ENCODE results near the gene CNN2.

The CNN2 gene

DNA sequence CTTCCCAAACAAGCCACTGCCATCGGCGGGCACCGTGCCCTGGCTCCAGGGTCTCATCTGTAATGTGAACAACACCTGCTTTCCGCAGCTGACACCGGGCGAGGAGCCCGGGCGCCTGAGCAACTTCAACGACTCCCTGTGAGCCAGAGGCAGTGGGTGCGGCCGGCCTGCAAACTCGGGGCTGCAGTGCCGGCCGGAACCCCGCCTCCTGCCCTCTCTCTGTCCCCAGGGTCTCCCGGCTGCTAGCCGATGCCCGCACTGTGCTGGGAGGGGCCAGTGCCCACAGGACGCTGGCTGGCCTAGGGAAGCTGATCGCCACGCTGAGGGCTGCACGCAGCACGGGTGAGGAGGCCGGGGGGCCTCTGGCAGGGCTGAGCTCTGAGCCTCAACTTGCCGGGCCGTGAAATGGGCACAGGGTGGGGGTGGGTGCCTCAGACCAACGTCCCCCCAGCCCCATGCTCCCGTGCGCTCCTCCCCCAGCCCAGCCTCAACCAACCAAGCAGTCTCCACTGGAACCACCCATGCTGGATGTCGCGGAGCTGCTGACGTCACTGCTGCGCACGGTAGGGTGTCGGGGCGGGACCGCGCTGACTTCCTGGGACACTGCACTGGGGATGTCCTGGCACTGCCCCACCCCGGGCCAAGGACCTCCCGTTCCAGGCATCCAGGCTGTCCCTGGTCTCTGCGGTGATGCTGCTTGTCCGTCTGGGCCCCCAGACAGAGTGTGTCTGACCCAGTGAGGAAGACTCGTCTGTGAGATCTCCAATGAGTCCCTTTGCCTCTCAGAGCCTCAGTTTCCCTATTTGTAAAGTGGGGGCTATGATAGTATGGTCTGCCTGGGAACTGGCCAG lies 15.7 kb downstream of the CNN2 start:
- H3K4me3 ChIP-seq (ENCODE audit: low read depth, low read length) = no peak overlapping the region
- no peak overlapping the region for H3K27ac ChIP-seq (ENCODE audit: low read depth, low read length)
- peaks cover 4% of the 10 kb centered on the region for H3K4me1 ChIP-seq (ENCODE audit: control insufficient read depth, insufficient read depth, low read length, unreplicated experiment)

DNA sequence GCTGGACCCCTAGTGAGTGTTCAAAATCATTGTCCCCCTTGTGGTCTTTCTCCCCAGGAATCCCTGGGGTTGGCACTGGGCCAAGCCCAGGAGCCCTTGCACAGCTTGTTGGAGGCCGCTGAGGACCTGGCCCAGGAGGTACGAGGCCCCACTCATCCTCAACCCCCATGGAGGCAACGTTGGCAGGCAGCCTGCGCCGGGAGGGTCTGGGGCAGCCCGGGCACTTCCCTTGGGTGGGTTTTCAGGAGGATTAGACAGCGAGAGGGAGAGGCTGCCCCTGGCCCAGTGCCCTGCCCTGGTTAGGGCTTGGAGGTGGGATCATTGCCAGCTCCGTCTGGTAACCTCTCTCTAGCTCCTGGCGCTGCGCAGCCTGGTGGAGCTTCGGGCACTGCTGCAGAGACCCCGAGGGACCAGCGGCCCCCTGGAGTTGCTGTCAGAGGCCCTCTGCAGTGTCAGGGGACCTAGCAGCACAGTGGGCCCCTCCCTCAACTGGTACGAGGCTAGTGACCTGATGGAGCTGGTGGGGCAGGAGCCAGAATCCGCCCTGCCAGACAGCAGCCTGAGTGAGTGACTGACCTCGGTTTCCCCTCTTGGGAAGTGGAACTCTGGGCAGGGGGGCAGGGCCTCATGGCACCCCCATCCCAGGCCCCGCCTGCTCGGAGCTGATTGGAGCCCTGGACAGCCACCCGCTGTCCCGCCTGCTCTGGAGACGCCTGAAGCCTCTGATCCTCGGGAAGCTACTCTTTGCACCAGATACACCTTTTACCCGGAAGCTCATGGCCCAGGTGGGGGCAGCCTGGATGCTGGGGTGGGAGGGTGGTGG lies 16.5 kb downstream of the CNN2 start:
- Histone ChIP-seq H3K4me3 (ENCODE audit: low read depth, low read length) (no peak overlapping the region), H2AFZ (ENCODE audit: low read length, unreplicated experiment) (no peak overlapping the region), H3K36me3 (ENCODE audit: insufficient read depth, low read length) (no peaks in the 10 kb centered on the region), H3K27ac (ENCODE audit: low read depth, low read length) (no peak overlapping the region), H3K4me1 (ENCODE audit: control insufficient read depth, insufficient read depth, low read length, unreplicated experiment) (peaks cover 2% of the 10 kb centered on the region), H3K79me2 (ENCODE audit: control insufficient read depth, insufficient read depth, low read length, unreplicated experiment) (no peaks in the 10 kb centered on the region), H3K27me3 (ENCODE audit: insufficient read depth, low read length) (no peaks in the 10 kb centered on the region)

More for the DNA sequence above, 15.7 kb downstream of the CNN2 start:
- H3K79me2 ChIP-seq (ENCODE audit: control insufficient read depth, insufficient read depth, low read length, unreplicated experiment) = no peaks in the 10 kb centered on the region
- no peak overlapping the region for H2AFZ ChIP-seq (ENCODE audit: low read length, unreplicated experiment)
- H3K36me3 ChIP-seq (ENCODE audit: insufficient read depth, low read length) = no peaks in the 10 kb centered on the region
- H3K27me3 ChIP-seq (ENCODE audit: insufficient read depth, low read length) = no peaks in the 10 kb centered on the region

DNA sequence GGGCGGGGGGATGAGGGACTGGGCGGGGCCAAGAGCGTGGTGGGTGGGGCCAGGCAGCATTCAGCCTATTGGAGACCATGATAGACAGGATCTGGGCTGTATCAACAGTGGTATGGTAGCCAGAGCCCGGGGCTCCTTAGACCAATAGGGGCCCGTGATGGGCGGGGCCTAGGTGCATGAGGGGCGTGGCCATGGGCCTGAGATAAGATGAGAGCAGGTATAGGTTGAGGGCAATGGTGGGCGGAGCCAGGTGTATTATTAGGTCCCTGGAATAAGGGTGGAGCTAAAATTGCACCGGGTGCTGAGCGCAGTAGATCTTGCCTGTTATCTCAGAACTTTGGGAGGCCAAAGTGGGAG lies 18.8 kb downstream of the CNN2 start:
- Histone ChIP-seq H2AFZ (ENCODE audit: low read length, unreplicated experiment) (no peak overlapping the region), H3K36me3 (ENCODE audit: insufficient read depth, low read length) (no peaks in the 10 kb centered on the region), H3K79me2 (ENCODE audit: control insufficient read depth, insufficient read depth, low read length, unreplicated experiment) (no peaks in the 10 kb centered on the region), H3K27me3 (ENCODE audit: insufficient read depth, low read length) (no peaks in the 10 kb centered on the region), H3K4me1 (ENCODE audit: control insufficient read depth, insufficient read depth, low read length, unreplicated experiment) (no peaks in the 10 kb centered on the region), H3K4me3 (ENCODE audit: low read depth, low read length) (no peak overlapping the region), H3K27ac (ENCODE audit: low read depth, low read length) (no peak overlapping the region)

DNA sequence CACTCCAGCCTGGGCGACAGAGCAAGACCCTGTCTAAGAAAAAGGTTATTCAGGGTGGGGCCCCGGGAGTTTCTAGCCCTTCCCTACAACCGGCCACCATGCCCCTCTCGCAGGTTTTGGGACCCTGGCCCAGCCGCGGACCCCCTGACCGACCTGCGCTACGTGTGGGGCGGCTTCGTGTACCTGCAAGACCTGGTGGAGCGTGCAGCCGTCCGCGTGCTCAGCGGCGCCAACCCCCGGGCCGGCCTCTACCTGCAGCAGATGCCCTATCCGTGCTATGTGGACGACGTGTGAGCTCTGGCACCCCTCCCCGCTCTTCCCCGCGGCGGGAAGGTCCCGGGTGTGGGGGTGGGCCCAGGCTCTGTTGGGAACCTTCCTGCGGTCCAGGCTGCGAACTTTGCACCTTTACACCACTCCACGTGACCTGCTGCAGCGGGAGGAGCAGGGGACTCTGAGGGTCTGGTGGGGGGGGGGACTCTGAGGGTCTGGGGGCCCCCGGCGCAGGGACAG lies 19.8 kb downstream of the CNN2 start:
- Histone ChIP-seq H3K4me1 (ENCODE audit: control insufficient read depth, insufficient read depth, low read length, unreplicated experiment) (no peaks in the 10 kb centered on the region), H3K79me2 (ENCODE audit: control insufficient read depth, insufficient read depth, low read length, unreplicated experiment) (no peaks in the 10 kb centered on the region), H3K4me3 (ENCODE audit: low read depth, low read length) (no peak overlapping the region), H3K27me3 (ENCODE audit: insufficient read depth, low read length) (no peaks in the 10 kb centered on the region), H3K27ac (ENCODE audit: low read depth, low read length) (no peak overlapping the region), H2AFZ (ENCODE audit: low read length, unreplicated experiment) (no peak overlapping the region), H3K36me3 (ENCODE audit: insufficient read depth, low read length) (no peaks in the 10 kb centered on the region)

DNA sequence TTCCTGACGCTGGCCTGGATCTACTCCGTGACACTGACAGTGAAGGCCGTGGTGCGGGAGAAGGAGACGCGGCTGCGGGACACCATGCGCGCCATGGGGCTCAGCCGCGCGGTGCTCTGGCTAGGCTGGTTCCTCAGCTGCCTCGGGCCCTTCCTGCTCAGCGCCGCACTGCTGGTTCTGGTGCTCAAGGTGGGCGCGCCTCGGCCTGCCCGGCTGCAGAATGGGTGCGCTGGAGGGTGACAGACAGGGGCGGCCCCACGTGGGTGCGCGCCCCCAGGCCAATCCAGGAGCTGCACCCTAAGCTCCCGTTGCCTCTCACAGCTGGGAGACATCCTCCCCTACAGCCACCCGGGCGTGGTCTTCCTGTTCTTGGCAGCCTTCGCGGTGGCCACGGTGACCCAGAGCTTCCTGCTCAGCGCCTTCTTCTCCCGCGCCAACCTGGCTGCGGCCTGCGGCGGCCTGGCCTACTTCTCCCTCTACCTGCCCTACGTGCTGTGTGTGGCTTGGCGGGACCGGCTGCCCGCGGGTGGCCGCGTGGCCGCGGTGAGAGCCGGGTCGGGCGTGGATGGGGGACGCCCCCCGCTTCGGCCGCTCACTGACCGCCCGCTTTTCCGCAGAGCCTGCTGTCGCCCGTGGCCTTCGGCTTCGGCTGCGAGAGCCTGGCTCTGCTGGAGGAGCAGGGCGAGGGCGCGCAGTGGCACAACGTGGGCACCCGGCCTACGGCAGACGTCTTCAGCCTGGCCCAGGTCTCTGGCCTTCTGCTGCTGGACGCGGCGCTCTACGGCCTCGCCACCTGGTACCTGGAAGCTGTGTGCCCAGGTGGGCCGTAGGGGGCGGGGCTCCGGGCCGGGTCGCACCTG lies 20.7 kb downstream of the CNN2 start:
- no peak overlapping the region for H3K27ac ChIP-seq (ENCODE audit: low read depth, low read length)
- no peaks in the 10 kb centered on the region for H3K27me3 ChIP-seq (ENCODE audit: insufficient read depth, low read length)
- no peak overlapping the region for H3K4me3 ChIP-seq (ENCODE audit: low read depth, low read length)
- no peaks in the 10 kb centered on the region for H3K79me2 ChIP-seq (ENCODE audit: control insufficient read depth, insufficient read depth, low read length, unreplicated experiment)
- H3K36me3 ChIP-seq (ENCODE audit: insufficient read depth, low read length) = no peaks in the 10 kb centered on the region
- no peaks in the 10 kb centered on the region for H3K4me1 ChIP-seq (ENCODE audit: control insufficient read depth, insufficient read depth, low read length, unreplicated experiment)
- no peak overlapping the region for H2AFZ ChIP-seq (ENCODE audit: low read length, unreplicated experiment)

DNA sequence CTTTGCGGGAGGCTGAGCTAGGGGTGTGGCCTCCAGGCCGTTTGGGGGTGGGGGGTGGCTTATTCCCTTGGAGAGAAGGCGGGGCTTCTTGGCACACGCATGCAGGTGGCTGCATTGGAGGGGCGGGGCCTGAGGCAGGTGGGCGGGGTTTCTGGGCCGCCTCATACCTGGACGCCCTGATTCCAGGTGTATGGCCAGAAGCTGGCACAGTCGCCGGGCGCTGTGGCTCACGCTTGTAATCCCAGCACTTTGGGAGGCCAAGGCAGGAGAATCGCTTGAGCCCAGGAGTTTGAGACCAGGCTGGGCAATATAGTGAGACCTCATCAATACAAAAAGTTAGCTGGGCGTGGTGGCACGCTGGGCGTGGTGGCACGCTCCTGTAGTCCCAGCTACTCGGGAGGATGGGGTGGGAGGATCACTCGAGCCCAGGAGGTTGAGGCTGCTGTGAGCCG lies 21.3 kb downstream of the CNN2 start:
- no peak overlapping the region for H3K27ac ChIP-seq (ENCODE audit: low read depth, low read length)
- no peaks in the 10 kb centered on the region for H3K36me3 ChIP-seq (ENCODE audit: insufficient read depth, low read length)
- no peaks in the 10 kb centered on the region for H3K79me2 ChIP-seq (ENCODE audit: control insufficient read depth, insufficient read depth, low read length, unreplicated experiment)
- no peaks in the 10 kb centered on the region for H3K27me3 ChIP-seq (ENCODE audit: insufficient read depth, low read length)
- no peaks in the 10 kb centered on the region for H3K4me1 ChIP-seq (ENCODE audit: control insufficient read depth, insufficient read depth, low read length, unreplicated experiment)
- no peak overlapping the region for H2AFZ ChIP-seq (ENCODE audit: low read length, unreplicated experiment)
- no peak overlapping the region for H3K4me3 ChIP-seq (ENCODE audit: low read depth, low read length)

DNA sequence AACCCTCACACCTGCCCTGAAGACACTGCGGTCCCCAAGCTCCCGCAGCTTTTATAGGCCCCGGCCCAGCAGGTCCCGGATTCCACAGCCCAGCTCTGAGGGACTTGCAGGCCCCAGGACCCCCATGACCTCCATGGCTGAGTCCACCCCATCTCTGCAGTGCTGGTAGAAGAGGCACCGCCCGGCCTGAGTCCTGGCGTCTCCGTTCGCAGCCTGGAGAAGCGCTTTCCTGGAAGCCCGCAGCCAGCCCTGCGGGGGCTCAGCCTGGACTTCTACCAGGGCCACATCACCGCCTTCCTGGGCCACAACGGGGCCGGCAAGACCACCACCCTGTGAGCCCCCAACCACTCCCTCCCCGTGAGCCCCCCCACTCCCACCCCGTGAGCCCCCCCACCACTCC lies 22.7 kb downstream of the CNN2 start:
- Histone ChIP-seq H3K27me3 (ENCODE audit: insufficient read depth, low read length) (no peaks in the 10 kb centered on the region), H3K79me2 (ENCODE audit: control insufficient read depth, insufficient read depth, low read length, unreplicated experiment) (no peaks in the 10 kb centered on the region), H2AFZ (ENCODE audit: low read length, unreplicated experiment) (no peak overlapping the region), H3K4me1 (ENCODE audit: control insufficient read depth, insufficient read depth, low read length, unreplicated experiment) (no peaks in the 10 kb centered on the region), H3K36me3 (ENCODE audit: insufficient read depth, low read length) (no peaks in the 10 kb centered on the region), H3K4me3 (ENCODE audit: low read depth, low read length) (no peak overlapping the region), H3K27ac (ENCODE audit: low read depth, low read length) (no peak overlapping the region)

DNA sequence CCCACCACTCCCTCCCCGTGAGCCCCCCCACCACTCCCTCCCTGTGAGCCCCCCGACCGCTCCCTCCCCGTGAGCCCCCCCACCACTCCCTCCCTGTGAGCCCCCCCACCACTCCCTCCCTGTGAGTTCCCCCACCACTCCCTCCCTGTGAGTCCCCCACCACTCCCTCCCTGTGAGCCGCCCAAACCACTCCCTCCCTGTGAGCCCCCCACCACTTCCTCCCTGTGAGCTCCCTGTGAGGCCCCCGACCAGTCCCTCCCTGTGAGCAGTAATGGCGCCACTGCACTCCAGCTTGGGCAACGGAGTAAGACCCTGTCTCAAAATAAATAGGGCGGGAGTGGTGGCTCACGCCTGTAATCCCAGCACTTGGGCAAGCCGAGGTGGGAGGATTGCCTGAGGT lies 23.4 kb downstream of the CNN2 start:
- H3K4me1 ChIP-seq (ENCODE audit: control insufficient read depth, insufficient read depth, low read length, unreplicated experiment) = no peaks in the 10 kb centered on the region
- no peaks in the 10 kb centered on the region for H3K27me3 ChIP-seq (ENCODE audit: insufficient read depth, low read length)
- H3K36me3 ChIP-seq (ENCODE audit: insufficient read depth, low read length) = no peaks in the 10 kb centered on the region
- no peak overlapping the region for H3K4me3 ChIP-seq (ENCODE audit: low read depth, low read length)
- H2AFZ ChIP-seq (ENCODE audit: low read length, unreplicated experiment) = no peak overlapping the region
- H3K27ac ChIP-seq (ENCODE audit: low read depth, low read length) = no peak overlapping the region
- no peaks in the 10 kb centered on the region for H3K79me2 ChIP-seq (ENCODE audit: control insufficient read depth, insufficient read depth, low read length, unreplicated experiment)

DNA sequence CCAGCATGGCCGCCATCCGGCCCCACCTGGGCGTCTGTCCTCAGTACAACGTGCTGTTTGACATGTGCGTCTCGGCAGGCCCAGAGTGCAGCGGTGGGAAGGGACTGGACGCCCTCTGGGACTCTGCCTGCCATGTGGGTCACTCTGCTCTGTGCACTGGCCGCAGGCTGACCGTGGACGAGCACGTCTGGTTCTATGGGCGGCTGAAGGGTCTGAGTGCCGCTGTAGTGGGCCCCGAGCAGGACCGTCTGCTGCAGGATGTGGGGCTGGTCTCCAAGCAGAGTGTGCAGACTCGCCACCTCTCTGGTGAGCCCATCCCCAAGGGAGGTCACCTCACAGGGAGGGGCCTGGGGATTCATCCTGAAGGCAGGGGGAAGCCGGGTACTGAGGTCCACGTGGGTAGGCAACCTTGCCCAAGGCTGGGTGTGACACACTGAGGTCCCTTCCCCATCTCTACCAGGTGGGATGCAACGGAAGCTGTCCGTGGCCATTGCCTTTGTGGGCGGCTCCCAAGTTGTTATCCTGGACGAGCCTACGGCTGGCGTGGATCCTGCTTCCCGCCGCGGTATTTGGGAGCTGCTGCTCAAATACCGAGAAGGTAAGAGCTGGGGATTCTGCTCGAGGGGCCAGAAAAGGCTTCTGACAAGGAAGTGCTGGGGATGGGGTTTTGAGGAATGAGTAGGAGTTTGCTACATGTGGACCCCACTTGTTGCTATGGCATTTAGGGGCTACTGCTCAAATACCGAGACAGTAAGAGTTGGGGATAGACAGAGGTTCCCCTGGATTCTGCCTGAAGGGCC lies 24.8 kb downstream of the CNN2 start:
- no peak overlapping the region for H3K4me3 ChIP-seq (ENCODE audit: low read depth, low read length)
- H3K27me3 ChIP-seq (ENCODE audit: insufficient read depth, low read length) = no peaks in the 10 kb centered on the region
- H3K27ac ChIP-seq (ENCODE audit: low read depth, low read length) = no peak overlapping the region
- no peaks in the 10 kb centered on the region for H3K36me3 ChIP-seq (ENCODE audit: insufficient read depth, low read length)
- no peaks in the 10 kb centered on the region for H3K79me2 ChIP-seq (ENCODE audit: control insufficient read depth, insufficient read depth, low read length, unreplicated experiment)
- no peaks in the 10 kb centered on the region for H3K4me1 ChIP-seq (ENCODE audit: control insufficient read depth, insufficient read depth, low read length, unreplicated experiment)
- H2AFZ ChIP-seq (ENCODE audit: low read length, unreplicated experiment) = no peak overlapping the region

DNA sequence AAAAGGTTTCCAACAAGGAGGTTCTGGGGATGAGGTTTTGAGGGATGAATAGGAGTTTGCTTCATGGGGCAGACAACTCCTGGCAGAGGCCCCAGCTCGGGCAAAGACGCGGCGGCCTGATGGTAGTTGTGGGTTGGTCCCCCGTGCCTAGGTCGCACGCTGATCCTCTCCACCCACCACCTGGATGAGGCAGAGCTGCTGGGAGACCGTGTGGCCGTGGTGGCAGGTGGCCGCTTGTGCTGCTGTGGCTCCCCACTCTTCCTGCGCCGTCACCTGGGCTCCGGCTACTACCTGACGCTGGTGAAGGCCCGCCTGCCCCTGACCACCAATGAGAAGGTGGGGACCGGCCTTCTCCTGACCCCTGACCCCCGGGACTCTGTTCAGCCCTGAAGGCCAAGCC lies 25.4 kb downstream of the CNN2 start:
- Histone ChIP-seq H3K79me2 (ENCODE audit: control insufficient read depth, insufficient read depth, low read length, unreplicated experiment) (no peaks in the 10 kb centered on the region), H3K27ac (ENCODE audit: low read depth, low read length) (no peak overlapping the region), H3K27me3 (ENCODE audit: insufficient read depth, low read length) (no peaks in the 10 kb centered on the region), H3K4me1 (ENCODE audit: control insufficient read depth, insufficient read depth, low read length, unreplicated experiment) (no peaks in the 10 kb centered on the region), H3K4me3 (ENCODE audit: low read depth, low read length) (no peak overlapping the region), H2AFZ (ENCODE audit: low read length, unreplicated experiment) (no peak overlapping the region), H3K36me3 (ENCODE audit: insufficient read depth, low read length) (no peaks in the 10 kb centered on the region)
